Measurements from ENCODE around the gene TMEM176B. TPM values are rescaled to one million over a fixed set of nuclear protein-coding genes. Genes with fewer than 3 reads are reported as not detected.

Gene TMEM176B
- total RNA-seq, 1 experiment from 2014 or later: 0.31 TPM

GRCh38 chr7:150846291-150847115 is 46.3 kb upstream of the TMEM176B start:
- H3K27ac ChIP-seq (ENCODE audit: low read length): no peak overlapping the region
- H3K9me3 ChIP-seq (ENCODE audit: control insufficient read depth, insufficient read depth, low read depth, low read length): no peaks in the 10 kb centered on the region
- H3K36me3 ChIP-seq (ENCODE audit: control insufficient read depth, insufficient read depth, low read length): no peaks in the 10 kb centered on the region
- BruUV-seq (replicated peaks): no TSS peak
- DNase-seq (ENCODE audit: low read depth, low spot score): no peak
- intact Hi-C loops (cut with micrococcal nuclease; ENCODE audit: unreplicated experiment) (no loop called here), in situ Hi-C loops (cut with HindIII; ENCODE audit: low pct_unique_long_range_greater_than_20kb, low sequenced_read_pairs) (no loop called here)
- CTCF ChIA-PET: no interaction called here
- ATAC-seq: peak; percentile 30; the same call in 1 of the 2 replicates
- POLR2A ChIA-PET: interaction anchor here (0.6 kb wide), 1 partner anchor 221 kb away, joined by 3 read pairs; no protein-coding TSS in a partner anchor
- no peaks in the 10 kb centered on the region for H3K4me1 ChIP-seq (ENCODE audit: control insufficient read depth, insufficient read depth, low read length)
- no peak overlapping the region for H3K4me3 ChIP-seq (ENCODE audit: low read depth in 2 of 2, low read length in 2 of 2)
- TF ChIP-seq REST (IDR thresholded peaks at IDR 0.05; ENCODE audit: insufficient read depth in 1 of 2, low read depth in 2 of 2, low read length in 1 of 2) (no peak), POLR2AphosphoS5 (IDR thresholded peaks at IDR 0.05; ENCODE audit: low read depth, low read length) (no peak), CTCF (IDR thresholded peaks at IDR 0.05) (no peak), SIN3A (IDR thresholded peaks at IDR 0.05; ENCODE audit: borderline replicate concordance, insufficient read depth, low read depth, low read length) (no peak), TCF7L2 (IDR thresholded peaks at IDR 0.05; ENCODE audit: low read depth, low read length) (no peak)
- H3K27me3 ChIP-seq (ENCODE audit: control insufficient read depth, insufficient read depth, low read length): peaks cover 2% of the 10 kb centered on the region

GRCh38 chr7:150845421-150845861 is 45.3 kb upstream of the TMEM176B start:
- TF ChIP-seq POLR2AphosphoS5 (IDR thresholded peaks at IDR 0.05; ENCODE audit: low read depth, low read length) (no peak), CTCF (IDR thresholded peaks at IDR 0.05) (no peak), TCF7L2 (IDR thresholded peaks at IDR 0.05; ENCODE audit: low read depth, low read length) (no peak), REST (IDR thresholded peaks at IDR 0.05; ENCODE audit: insufficient read depth in 1 of 2, low read depth in 2 of 2, low read length in 1 of 2) (no peak), SIN3A (IDR thresholded peaks at IDR 0.05; ENCODE audit: borderline replicate concordance, insufficient read depth, low read depth, low read length) (no peak)
- BruUV-seq (replicated peaks): no TSS peak
- CTCF ChIA-PET: no interaction called here
- no peak for DNase-seq (ENCODE audit: low read depth, low spot score)
- H3K4me1 ChIP-seq (ENCODE audit: control insufficient read depth, insufficient read depth, low read length): no peaks in the 10 kb centered on the region
- intact Hi-C loops (cut with micrococcal nuclease; ENCODE audit: unreplicated experiment): no loop called here
- in situ Hi-C loops (cut with HindIII; ENCODE audit: low pct_unique_long_range_greater_than_20kb, low sequenced_read_pairs): no loop called here
- POLR2A ChIA-PET: no interaction called here
- no peak overlapping the region for H3K27ac ChIP-seq (ENCODE audit: low read length)
- no peaks in the 10 kb centered on the region for H3K36me3 ChIP-seq (ENCODE audit: control insufficient read depth, insufficient read depth, low read length)
- no peak overlapping the region for H3K4me3 ChIP-seq (ENCODE audit: low read depth in 2 of 2, low read length in 2 of 2)
- H3K9me3 ChIP-seq (ENCODE audit: control insufficient read depth, insufficient read depth, low read depth, low read length): no peaks in the 10 kb centered on the region
- ATAC-seq: peak; percentile 26; the same call in 1 of the 2 replicates
- H3K27me3 ChIP-seq (ENCODE audit: control insufficient read depth, insufficient read depth, low read length): no peaks in the 10 kb centered on the region; the same call in 1 of the 2 replicates
